NCI-H1694 treated with DMSO at 0.1 percent for 48 hours (cell line): ENCODE data around the gene ETNK2.

ENCODE experiments used
- DNase-seq: peaks from one replicate; lab custom pipeline; 2025; lab: John Stamatoyannopoulos, UW

The ETNK2 gene

GRCh38 chr1:204176049-204176448, 24.2 kb upstream of the ETNK2 start:
- DNase-seq: no peak

DNA sequence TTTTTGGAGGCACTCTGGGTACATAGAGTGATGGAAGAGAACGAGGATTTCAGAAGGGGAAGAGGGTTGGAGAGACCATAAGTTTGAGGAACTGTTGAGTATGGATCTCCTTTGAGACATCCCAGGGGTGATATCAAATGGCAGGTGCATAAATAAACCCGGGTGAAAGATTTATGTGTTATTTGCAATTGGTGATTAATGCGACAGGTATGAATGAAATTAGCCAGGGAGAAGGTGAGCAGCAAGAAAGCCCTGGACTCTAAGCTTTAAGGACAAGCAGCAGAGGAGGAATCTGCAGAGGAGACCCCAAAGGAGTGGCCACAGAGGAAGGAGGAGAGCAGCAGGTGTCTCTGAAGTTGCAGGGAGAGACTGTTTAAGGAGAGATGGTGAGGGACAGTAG, 23.1 kb upstream of the ETNK2 start:
- DNase-seq: no peak

DNA sequence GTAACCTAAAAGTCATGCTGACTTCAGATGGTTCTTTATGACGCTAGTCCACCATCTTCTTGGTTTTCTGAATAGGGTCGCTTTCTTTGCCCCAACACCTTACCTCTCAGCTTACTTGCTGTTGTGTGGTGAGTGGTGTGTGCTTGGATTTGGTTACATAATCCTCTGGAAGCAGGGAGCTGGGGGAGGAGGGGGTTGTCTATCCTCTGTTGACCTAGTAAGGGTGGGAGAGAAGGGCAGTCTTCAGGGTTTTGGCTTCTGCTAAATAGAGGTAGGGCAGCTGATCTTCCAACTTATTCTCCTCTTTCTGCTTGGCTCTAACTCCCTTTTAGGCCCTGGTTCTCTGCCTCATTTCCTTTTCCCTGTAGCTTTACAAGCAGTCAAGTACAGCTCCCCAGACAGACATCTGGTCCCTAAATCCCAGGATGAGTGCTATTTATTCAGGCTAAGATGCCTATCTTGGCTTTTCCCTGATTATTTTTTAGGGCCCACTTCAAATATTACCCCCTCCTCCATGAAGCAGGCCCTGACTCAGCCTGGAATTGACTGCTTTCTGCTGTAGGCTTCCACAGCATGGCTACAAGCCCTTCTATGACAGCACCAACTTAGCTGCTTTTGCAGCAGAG, 20.7 kb upstream of the ETNK2 start:
- no peak for DNase-seq

GRCh38 chr1:204171751-204172178, 19.9 kb upstream of the ETNK2 start:
- DNase-seq: no peak

DNA sequence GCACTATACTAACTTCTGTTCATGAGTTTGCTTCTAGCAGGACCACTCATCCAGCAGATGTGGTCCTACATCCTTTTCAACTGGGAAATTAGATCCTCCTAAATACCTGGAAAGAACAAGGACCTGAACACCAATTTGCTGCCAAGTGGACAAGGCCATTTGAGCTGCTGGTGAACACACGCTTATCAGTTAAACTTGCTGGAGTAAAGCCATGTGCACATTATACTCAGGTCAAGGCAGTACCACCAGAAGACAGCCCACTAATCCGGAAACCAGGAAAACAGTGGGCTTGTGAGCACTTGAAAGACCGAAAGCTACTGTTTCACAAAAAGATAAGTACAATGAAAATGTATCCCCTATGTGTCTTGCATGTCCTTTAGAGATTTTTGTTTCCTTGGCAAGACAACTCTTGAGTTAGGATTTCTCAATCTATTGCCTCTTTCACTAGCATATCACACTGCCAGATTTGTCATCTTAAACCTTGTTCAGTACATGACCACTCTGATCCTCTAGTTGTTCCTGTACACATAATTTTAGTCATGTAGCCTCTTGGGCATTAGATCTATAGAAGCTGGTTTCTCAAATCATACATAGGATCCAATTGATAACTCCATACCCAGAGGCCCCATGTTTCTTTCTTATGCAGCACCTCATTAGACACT, 18.8 kb upstream of the ETNK2 start:
- no peak for DNase-seq

- no peak for DNase-seq
Measured at GRCh38 chr1:204169858-204170257, 18.0 kb upstream of the ETNK2 start.

GRCh38 chr1:204167730-204168129, 15.9 kb upstream of the ETNK2 start:
- no peak for DNase-seq

- DNase-seq: no peak
Measured at GRCh38 chr1:204166219-204166618, 14.4 kb upstream of the ETNK2 start, which contains the start of gene REN. Gene REN, minus strand, starts transcription at chr1:204166337. Its CDS starts 44 bp downstream, at chr1:204166293.

GRCh38 chr1:204162494-204163074, 10.7 kb upstream of the ETNK2 start:
- DNase-seq: peak; percentile 69

DNA sequence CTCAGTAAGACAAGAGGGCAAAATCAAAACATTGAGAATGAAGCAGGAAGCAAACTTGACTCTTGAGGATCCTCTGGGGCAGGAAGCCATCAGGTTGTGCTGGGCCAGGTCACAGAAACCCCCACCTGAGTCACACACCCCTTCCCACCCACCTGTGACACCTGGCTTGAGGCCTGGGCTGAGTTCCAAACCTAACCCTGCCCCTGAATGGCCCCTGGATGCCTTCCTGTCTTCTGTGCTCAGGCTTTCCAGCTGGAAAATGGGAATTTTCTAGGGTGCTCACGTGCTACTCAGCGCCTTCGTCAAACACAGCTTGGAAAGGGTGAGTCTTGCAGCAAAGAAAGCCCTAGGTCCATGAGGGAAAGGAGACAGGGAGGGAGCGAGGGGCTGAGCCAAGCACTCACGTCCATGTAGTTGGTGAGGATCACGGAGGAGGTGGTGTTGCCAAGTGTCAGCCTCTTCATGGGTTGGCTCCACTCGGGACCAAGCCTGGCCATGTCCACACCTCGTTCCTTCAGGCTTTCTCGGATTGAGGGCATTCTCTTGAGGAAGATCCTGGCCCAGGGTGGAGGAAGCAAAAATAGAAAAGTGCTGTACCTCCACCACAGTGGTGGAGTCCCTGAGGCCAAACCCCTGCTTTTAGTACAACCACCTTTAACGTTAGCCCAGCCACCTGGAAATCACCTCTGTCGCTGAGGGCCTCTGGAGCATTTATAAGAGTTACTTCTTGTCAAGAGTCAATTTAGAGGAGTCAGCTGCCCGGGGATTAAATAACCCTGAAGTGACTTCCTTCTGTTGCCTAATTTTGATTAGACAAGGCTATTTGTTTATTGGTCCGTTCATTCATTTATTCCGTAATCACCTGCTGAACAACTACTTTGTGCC, 10.0 kb upstream of the ETNK2 start:
- DNase-seq: no peak

- DNase-seq: no peak
Measured at GRCh38 chr1:204157962-204158361, 6.1 kb upstream of the ETNK2 start.

- no peak for DNase-seq
Measured at GRCh38 chr1:204155881-204156280, 4.0 kb upstream of the ETNK2 start.

DNA sequence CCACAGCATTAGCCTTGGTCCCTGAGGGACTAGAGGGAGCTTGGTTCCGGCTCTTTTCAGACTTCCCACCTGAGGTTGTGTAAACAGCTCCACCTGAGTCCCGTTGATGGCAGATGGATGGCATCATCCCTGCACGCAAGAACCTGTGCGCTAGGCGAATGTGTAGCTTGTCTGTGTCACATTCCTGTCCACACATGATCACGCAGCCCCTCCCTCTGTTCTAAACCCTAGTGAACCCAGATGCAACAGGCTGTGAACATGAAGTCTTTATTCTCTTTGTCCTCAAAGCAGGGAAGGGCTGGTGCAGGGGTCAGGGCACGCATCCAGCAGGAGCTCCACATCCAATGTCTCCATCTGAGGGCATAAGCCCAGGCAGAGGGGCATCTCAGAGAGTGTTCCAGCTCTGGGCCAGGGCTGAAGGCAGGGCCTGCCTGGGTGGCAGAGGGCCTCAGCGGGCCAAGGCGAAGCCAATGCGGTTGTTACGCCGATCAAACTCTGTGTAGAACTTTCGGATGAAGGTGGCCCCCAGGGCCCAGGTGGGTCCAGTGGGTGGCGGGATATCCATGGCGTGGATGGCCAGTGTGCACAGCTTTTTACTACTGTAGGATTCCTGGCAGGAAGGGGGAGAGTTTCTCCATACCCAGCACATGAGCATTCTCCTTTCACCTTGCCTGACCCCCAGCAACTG, 2.9 kb upstream of the ETNK2 start:
- DNase-seq: no peak

DNA sequence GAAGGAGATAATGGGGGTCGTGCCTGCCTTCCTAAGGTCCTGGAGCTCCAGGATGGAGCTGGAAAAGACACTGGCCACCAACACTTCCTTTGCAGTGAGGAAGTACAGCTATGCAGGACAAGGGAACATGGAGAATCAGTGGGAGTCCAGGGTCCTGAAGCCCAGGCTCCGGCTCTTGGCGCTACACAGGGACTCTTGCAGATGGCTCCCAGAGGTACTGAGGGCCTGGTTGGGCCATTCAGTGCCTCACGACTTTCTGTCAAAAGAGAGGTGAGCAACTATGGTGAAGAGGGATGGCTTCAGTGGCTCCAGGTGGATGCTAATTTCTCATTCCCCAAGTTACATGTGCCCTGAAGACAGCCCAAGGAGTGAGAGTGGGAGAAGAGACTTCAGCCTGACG, 1.8 kb upstream of the ETNK2 start:
- DNase-seq: no peak

DNA sequence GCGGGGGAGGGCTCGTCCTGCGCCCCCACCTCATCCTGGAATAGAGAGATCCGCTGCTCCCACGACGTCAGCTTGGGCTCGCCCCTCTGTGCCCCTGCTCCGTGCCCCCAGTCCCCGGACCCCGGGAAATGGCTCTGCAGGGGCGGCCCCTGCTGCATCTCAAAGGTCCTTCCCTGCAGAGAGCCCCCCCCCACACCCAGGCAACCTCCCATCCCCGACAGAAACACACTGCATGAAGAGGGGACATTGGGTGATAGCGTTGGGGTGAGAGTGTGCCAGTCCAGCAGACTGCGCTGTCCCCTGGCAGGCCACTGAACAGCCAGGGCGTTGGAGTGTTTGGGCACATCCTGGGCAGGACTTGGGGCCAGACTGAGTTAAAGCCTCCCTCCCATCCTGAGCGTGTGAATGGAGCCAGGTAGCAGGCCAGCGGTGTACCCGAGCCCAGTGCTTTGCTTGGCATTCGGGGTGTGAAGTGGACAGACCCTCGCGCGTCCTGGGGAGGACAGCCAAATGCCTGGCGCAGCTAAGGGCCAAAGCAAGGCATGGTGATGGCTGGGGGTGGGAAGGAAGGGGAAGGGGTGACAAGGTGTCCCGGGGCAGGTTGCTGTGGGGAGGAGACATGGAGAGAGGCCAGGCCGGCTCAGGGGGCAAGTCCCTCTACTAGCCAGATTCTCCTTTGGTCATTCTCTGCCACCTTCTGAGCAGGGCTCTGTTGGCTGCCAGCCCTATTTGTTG, 633 bp upstream of the ETNK2 start:
- DNase-seq: no peak

DNA sequence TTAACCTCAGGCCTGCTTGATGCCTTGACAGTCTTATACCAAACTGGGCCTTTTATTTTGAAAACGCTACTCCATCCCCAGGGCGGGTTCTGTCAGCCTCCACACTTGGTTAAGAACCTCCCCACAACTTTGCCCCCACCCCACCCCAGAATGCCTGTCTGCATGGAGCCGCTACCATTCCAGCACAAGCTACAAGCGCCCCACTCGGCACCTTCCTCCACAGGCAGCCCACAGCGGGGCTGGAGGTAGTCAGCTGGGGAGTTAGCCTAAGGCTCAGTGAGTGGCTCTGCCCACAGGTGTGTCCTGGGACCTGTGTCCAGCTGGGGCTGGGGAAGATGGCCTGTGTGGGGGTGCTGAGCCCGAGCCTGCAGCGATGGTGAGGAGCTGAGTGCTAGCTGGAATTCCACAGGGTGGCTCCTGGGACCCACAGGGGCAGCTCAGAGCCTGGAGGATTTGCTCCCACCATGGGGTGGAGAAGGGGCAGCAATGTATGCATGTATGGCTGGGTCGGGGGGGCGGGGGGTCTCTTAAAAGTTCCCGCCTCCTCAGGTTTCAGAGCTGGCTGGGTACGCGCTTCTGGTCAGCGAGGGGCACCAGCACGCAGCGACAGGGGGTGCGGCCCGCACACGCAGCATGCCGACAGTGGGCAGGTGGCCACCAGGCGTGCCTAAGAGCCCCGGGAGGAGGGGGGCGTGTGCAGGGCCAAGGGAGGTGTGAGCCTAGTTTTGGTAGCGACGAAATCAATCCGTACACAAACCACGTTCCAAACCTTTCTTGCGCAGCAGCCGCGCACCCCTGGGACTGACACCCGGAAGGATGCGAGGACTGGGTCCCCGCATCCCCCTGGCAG, 917 bp downstream of the ETNK2 start:
- no peak for DNase-seq

DNA sequence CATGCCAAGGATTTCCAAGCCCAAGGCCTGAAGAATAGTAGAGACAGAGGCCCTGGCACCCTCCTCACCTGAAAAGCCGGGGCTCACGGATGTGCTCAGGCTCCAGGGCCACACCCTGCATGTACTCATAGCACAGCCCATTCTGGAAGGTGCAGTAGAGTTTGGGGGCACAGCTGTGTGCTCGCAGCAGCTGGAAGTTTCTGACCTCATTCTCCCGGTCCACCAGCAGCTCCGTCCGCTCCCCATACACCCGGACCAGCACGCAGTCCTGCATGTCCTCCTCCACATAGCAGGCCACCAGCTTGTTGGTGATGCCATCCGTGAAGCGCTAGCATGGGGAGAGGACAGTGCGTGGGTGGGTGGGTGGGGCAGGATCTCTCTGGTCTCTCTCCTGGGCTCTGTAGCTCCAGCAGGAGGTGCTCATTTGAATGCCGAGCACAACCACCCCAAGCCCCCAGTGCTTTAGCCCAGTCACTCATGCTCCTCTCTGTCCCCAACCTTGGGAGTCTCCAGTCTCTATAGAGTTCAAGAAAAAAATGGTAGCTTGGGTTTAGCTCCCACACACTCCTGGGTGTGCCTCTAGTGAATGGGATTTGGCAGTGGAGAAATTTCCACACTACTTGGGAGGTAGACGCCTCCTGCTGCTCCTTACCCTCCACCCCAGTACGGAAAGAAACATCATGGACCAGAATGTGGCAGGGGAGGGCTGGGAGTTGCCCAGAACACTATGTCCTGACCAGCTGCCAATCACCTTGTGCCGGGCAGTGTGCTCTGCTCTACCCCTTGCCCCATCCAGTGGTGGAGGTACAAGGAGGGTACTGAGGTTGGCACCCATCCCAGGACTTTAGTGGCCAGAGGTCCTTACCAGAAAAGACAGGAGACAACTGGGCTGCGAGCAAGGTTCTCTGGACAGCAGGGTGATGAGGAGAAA, 1.9 kb downstream of the ETNK2 start:
- DNase-seq: no peak

GRCh38 chr1:204149107-204149506, 2.7 kb downstream of the ETNK2 start:
- DNase-seq: no peak
